Measurements from ENCODE around the gene EIF2S3. TPM values are rescaled to one million over a fixed set of nuclear protein-coding genes. Genes with fewer than 3 reads are reported as not detected.
A peak's percentile ranks its signal among the peaks of the same experiment; 100 is the strongest.

The EIF2S3 gene
- polyA plus RNA-seq, 3 donors: 87.1 to 157 (median 87.2) TPM

DNA sequence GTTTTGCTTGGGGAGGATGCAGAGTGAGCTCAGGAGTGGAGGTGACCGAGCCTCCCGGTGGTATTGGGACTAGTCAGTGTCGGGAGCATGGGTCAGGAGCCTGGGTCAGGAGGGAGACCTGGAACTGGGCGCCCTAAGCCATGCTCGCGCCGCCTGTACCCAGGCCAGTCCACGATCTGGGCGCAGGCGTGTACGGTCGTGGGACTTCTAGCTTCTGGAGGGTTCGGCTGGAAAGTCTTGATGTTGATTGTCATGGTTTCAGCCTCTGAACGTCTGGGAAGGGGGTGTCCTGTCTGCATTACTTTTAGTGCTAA lies 244 bp downstream of the EIF2S3 start:
- H3K36me3 Mint-ChIP-seq: peaks cover 13 to 29% of the 10 kb centered on the region in 2 donors
- no CpG with 5 or more reads among the region's 14 CpGs for WGBS (ENCODE audit: insufficient coverage)
- peaks cover 0 to 25% (median 0%) of the 10 kb centered on the region in 3 donors for H3K27me3 Mint-ChIP-seq (ENCODE audit: low read depth in 3 of 3)
- H3K79me2 ChIP-seq (ENCODE audit: insufficient read depth, low read length): peaks cover 14% of the 10 kb centered on the region
- TF ChIP-seq, protein P1, sequence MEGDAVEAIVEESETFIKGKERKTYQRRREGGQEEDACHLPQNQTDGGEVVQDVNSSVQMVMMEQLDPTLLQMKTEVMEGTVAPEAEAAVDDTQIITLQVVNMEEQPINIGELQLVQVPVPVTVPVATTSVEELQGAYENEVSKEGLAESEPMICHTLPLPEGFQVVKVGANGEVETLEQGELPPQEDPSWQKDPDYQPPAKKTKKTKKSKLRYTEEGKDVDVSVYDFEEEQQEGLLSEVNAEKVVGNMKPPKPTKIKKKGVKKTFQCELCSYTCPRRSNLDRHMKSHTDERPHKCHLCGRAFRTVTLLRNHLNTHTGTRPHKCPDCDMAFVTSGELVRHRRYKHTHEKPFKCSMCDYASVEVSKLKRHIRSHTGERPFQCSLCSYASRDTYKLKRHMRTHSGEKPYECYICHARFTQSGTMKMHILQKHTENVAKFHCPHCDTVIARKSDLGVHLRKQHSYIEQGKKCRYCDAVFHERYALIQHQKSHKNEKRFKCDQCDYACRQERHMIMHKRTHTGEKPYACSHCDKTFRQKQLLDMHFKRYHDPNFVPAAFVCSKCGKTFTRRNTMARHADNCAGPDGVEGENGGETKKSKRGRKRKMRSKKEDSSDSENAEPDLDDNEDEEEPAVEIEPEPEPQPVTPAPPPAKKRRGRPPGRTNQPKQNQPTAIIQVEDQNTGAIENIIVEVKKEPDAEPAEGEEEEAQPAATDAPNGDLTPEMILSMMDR (IDR thresholded peaks at IDR 0.05): no peak
- peak overlapping the region; percentile 81 for H3K4me2 ChIP-seq (replicated peaks; ENCODE audit: extremely low read depth, low read length, poor library complexity, severe bottlenecking)
- H3K27ac ChIP-seq (ENCODE audit: low read depth in 1 of 2, low read length in 2 of 2): peak overlapping the region in 1 of 2 donors; percentile 94
- peak overlapping the region in 2 of 3 experiments; percentile 61 to 85 for H3K4me3 ChIP-seq (replicated peaks in 1 of 3; ENCODE audit: low read depth in 2 of 3, low read length in 3 of 3)
- peaks cover 0 to 10% of the 10 kb centered on the region in 2 donors for H3K27me3 ChIP-seq (ENCODE audit: control insufficient read depth in 2 of 2, insufficient read depth in 2 of 2, low read length in 2 of 2)
- DNase-seq: no peak
- peak overlapping the region; percentile 83 for H3K9ac ChIP-seq (ENCODE audit: insufficient read depth, low read length, poor library complexity, severe bottlenecking)
- peaks cover 5% of the 10 kb centered on the region for H3K4me1 Mint-ChIP-seq
- peak overlapping the region; percentile 89 to 97 for H3K4me3 Mint-ChIP-seq
- peaks cover 0 to 12% (median 0%) of the 10 kb centered on the region in 7 donors for H3K9me3 Mint-ChIP-seq
- peak overlapping the region in 6 of 7 donors; percentile 99 for H3K27ac Mint-ChIP-seq
- H4K20me1 ChIP-seq (ENCODE audit: insufficient read depth, low read length): peaks cover 40% of the 10 kb centered on the region
- H3K9me3 ChIP-seq (replicated peaks in 1 of 2; ENCODE audit: control insufficient read depth in 1 of 2, insufficient read depth in 1 of 2, low read length in 2 of 2): no peaks in the 10 kb centered on the region
- intact Hi-C loops (cut with micrococcal nuclease): loop anchor here (2.0 to 10.0 kb wide), 5 partner anchors 30 to 260 kb away; partner anchors contain the start of genes APOO (in 1 of the 2) and CXorf58 (in 1 of the 2)
- H3K36me3 ChIP-seq (replicated peaks in 1 of 2; ENCODE audit: control insufficient read depth in 1 of 2, insufficient read depth in 2 of 2, low read length in 2 of 2): peaks cover 13 to 28% of the 10 kb centered on the region in 2 donors
- peaks cover 7 to 9% of the 10 kb centered on the region in 2 donors for H3K4me1 ChIP-seq (ENCODE audit: control insufficient read depth in 1 of 2, insufficient read depth in 2 of 2, low read length in 2 of 2)
- H2AFZ ChIP-seq (ENCODE audit: insufficient read depth, low read depth, low read length, poor library complexity, severe bottlenecking): peak overlapping the region; percentile 80

DNA sequence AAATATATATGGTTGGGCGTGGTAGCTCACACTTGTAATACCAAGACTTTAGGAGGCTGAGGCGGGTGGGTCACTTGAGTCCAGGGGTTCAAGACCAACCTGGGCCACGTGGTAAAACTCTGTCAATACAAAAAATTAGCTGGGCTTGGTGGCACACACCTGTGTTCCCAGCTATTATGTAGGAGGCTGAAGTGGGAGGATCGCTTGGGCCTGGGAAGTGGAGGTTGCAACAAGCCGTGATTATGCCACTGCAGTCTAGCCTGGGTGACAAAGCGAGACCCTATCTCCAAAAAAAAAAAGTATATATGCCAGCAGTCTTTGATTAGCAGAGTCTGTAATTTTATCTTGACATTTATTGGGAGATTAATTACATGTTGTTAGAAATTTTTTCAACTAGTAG lies 8.7 kb downstream of the EIF2S3 start:
- Histone ChIP-seq H4K20me1 (ENCODE audit: insufficient read depth, low read length) (peaks cover 94% of the 10 kb centered on the region), H3K9me3 (replicated peaks in 1 of 2; ENCODE audit: control insufficient read depth in 1 of 2, insufficient read depth in 1 of 2, low read length in 2 of 2) (no peaks in the 10 kb centered on the region), H3K79me2 (ENCODE audit: insufficient read depth, low read length) (peaks cover 44% of the 10 kb centered on the region), H3K27me3 (ENCODE audit: control insufficient read depth in 2 of 2, insufficient read depth in 2 of 2, low read length in 2 of 2) (peaks cover 0 to 4% of the 10 kb centered on the region in 2 donors), H3K4me2 (replicated peaks; ENCODE audit: extremely low read depth, low read length, poor library complexity, severe bottlenecking) (no peak overlapping the region), H3K27ac (ENCODE audit: low read depth in 1 of 2, low read length in 2 of 2) (no peak overlapping the region), H3K9ac (ENCODE audit: insufficient read depth, low read length, poor library complexity, severe bottlenecking) (no peak overlapping the region), H3K4me3 (replicated peaks in 1 of 3; ENCODE audit: low read depth in 2 of 3, low read length in 3 of 3) (no peak overlapping the region), H3K36me3 (replicated peaks in 1 of 2; ENCODE audit: control insufficient read depth in 1 of 2, insufficient read depth in 2 of 2, low read length in 2 of 2) (peaks cover 62 to 96% of the 10 kb centered on the region in 2 donors), H3K4me1 (ENCODE audit: control insufficient read depth in 1 of 2, insufficient read depth in 2 of 2, low read length in 2 of 2) (no peaks in the 10 kb centered on the region), H2AFZ (ENCODE audit: insufficient read depth, low read depth, low read length, poor library complexity, severe bottlenecking) (no peak overlapping the region)
- Mint-ChIP-seq H3K4me1 (no peaks in the 10 kb centered on the region), H3K9me3 (peaks cover 0 to 12% (median 3%) of the 10 kb centered on the region in 7 donors), H3K27me3 (ENCODE audit: low read depth in 3 of 3) (peaks cover 0 to 47% (median 0%) of the 10 kb centered on the region in 3 donors), H3K27ac (peak overlapping the region in 2 of 7 donors; percentile 40 to 63), H3K4me3 (no peak overlapping the region), H3K36me3 (peaks cover 44 to 95% of the 10 kb centered on the region in 2 donors)
- TF ChIP-seq, protein P1 (IDR thresholded peaks at IDR 0.05): no peak
- intact Hi-C loops (cut with micrococcal nuclease): no loop called here
- WGBS (ENCODE audit: insufficient coverage): no CpG with 5 or more reads among the region's 6 CpGs
- no peak for DNase-seq
